Pancreas (tissue), 10 donors: ENCODE measurements around the gene TMEM114. TPM values are rescaled to one million over a fixed set of nuclear protein-coding genes. Genes with fewer than 3 reads are reported as not detected.

Source experiments
- ATAC-seq, 4 donors: fragments of 200-7000 bp; cut with Tn5 transposase; one replicate each; pipeline versions ENCODE4 v1.8.0 to v1.9.1; 2020; ENCODE audit warnings: mild to moderate bottlenecking in 4 of 4, moderate library complexity in 4 of 4
- DNase-seq, 6 donors: peaks; one replicate each; pipeline ENCODE4 v3.0.0-alpha.2; 2020
- FAIRE-seq: peaks from 2 replicates; lab custom pipeline; 2012; peaks lifted over from hg19 to GRCh38; lab: Jason Lieb, UNC
- H3K27ac ChIP-seq, 4 donors: fragments of 200-600 bp; sonication (generic); 1 replicate in 3 of 4; 2 replicates in 1 of 4; pipeline versions ENCODE4 v1.5.0 to v1.8.0; 2020
- H3K27me3 ChIP-seq, 4 donors: fragments of 200-600 bp; one replicate each; pipeline ENCODE4 v1.8.0; 2021
- H3K36me3 ChIP-seq, 3 donors: fragments of 200-600 bp; sonication (generic) in 1 of 3; one replicate each; pipeline versions ENCODE4 v1.5.0 to v1.8.0; 2020 to 2021
- H3K4me1 ChIP-seq, 3 donors: fragments of 200-600 bp; one replicate each; pipeline ENCODE4 v1.8.0; 2021
- H3K4me3 ChIP-seq, 4 donors: fragments of 200-600 bp; sonication (generic) in 2 of 4; one replicate each; pipeline versions ENCODE4 v1.5.0 to v1.8.0; 2020 to 2021
- H3K9me3 ChIP-seq, 4 donors: fragments of 200-600 bp; one replicate each; pipeline ENCODE4 v1.8.0; 2021
- CTCF ChIP-seq, 4 donors: fragments of 200-600 bp; sonication (generic) in 3 of 4; IDR thresholded peaks; one replicate each; pipeline versions ENCODE4 v1.5.0 to v1.8.0; 2021; ENCODE audit warnings: antibody characterized with exemption in 4 of 4
- WGBS, 2 donors: extraction: QIAGEN DNeasy Blood & Tissue Kit; methylation state at CpG; one replicate each; pipeline ENCODE4 v1.1.7; 2013; 5-methylcytosine and 5-hydroxymethylcytosine counted together
- intact Hi-C, 3 donors: fragments of 100-400 bp; cut with DNase I; formaldehyde crosslinking; loops; one replicate each; pipeline versions ENCODE4 v1.11.1 to v1.14.2; 2022
- polyA plus RNA-seq, 2 donors: library from polyadenylated mRNA; stranded (reverse); fragments of 200-250 nt; gene quantifications; one replicate each; pipeline ENCODE4 v1.2.3, GENCODE V29; 2013
- total RNA-seq, 6 donors: library from RNA; stranded (reverse); fragmentation: NEBNext Ultra II Directional in 4 of 6; extraction: Animal tissue kit (Norgen Biotek cat#: 25700) in 4 of 6; gene quantifications; one replicate each; pipeline versions ENCODE4 v1.2.1 to v1.2.4, GENCODE V29; 2021 to 2023
- donor health status: healthy with polysubstance abuse.
- donor health status: DM: no; HTN: no; CAD: no; lungs with moderate emphysema.
- donor health status: DM: no; HTN: no; CAD: no.
- donor health status: control.
- donor health status: control.
- donor health status: Bipolar disorder and iron deficiency.
- donor health status: DM: yes; HTN: yes; CAD: no.
- donor health status: DM: no; HTN: no; CAD: no.
- donor health status: DM: no; HTN: no; CAD: no.
- donor health status: DM: yes; HTN: yes; CAD: no.

Gene TMEM114
- total and polyA plus RNA-seq, 8 donors, result not detected

GRCh38 chr16:8555400-8555799 is 34.9 kb downstream of the TMEM114 start:
- no peak overlapping the region for H3K27ac ChIP-seq
- TF ChIP-seq CTCF (IDR thresholded peaks at IDR 0.05), result no peak
- DNase-seq, result no peak
- FAIRE-seq, result no peak
- H3K27me3 ChIP-seq, result no peaks in the 10 kb centered on the region
- no peaks in the 10 kb centered on the region for H3K4me1 ChIP-seq
- no peaks in the 10 kb centered on the region for H3K36me3 ChIP-seq
- ATAC-seq, result no peak
- H3K9me3 ChIP-seq, result no peaks in the 10 kb centered on the region
- no peak overlapping the region for H3K4me3 ChIP-seq
- 86 to 89% methylated on average over 9 of the region's 9 CpGs for WGBS, 2 donors
- intact Hi-C loops, result no loop called here

GRCh38 chr16:8554881-8555280 is 35.4 kb downstream of the TMEM114 start:
- no peaks in the 10 kb centered on the region for H3K36me3 ChIP-seq
- DNase-seq (no peak), FAIRE-seq (no peak), ATAC-seq (no peak)
- intact Hi-C loops, result no loop called here
- H3K27me3 ChIP-seq, result no peaks in the 10 kb centered on the region
- WGBS, 2 donors, result 74 to 83% methylated on average over 2 of the region's 2 CpGs
- no peak for TF ChIP-seq CTCF (IDR thresholded peaks at IDR 0.05)
- H3K4me1 ChIP-seq, result no peaks in the 10 kb centered on the region
- H3K9me3 ChIP-seq, result no peaks in the 10 kb centered on the region
- no peak overlapping the region for H3K4me3 ChIP-seq
- H3K27ac ChIP-seq, result no peak overlapping the region

- no peak for FAIRE-seq
- intact Hi-C loops, result no loop called here
Measured at GRCh38 chr16:8554022-8554421, 36.3 kb downstream of the TMEM114 start.

GRCh38 chr16:8552487-8553221 is 37.7 kb downstream of the TMEM114 start:
- FAIRE-seq, result no peak
- Histone ChIP-seq H3K27me3 (no peaks in the 10 kb centered on the region), H3K4me3 (no peak overlapping the region), H3K4me1 (peaks cover 3 to 10% (median 8%) of the 10 kb centered on the region in 3 donors), H3K27ac (no peak overlapping the region), H3K9me3 (no peaks in the 10 kb centered on the region), H3K36me3 (no peaks in the 10 kb centered on the region)
- 60 to 61% methylated on average over 11 of the region's 11 CpGs for WGBS, 2 donors
- intact Hi-C loops, result no loop called here
- no peak for DNase-seq
- TF ChIP-seq CTCF (IDR thresholded peaks at IDR 0.05), result no peak
- no peak for ATAC-seq

More at GRCh38 chr16:8554022-8554421, 36.3 kb downstream of the TMEM114 start:
- no peak overlapping the region for H3K27ac ChIP-seq
- no peak for DNase-seq
- 88% methylated on average over 4 of the region's 4 CpGs for WGBS, 2 donors
- no peaks in the 10 kb centered on the region for H3K36me3 ChIP-seq
- no peak for TF ChIP-seq CTCF (IDR thresholded peaks at IDR 0.05)
- no peaks in the 10 kb centered on the region for H3K9me3 ChIP-seq
- H3K4me1 ChIP-seq, result no peaks in the 10 kb centered on the region
- ATAC-seq, result no peak
- H3K27me3 ChIP-seq, result no peaks in the 10 kb centered on the region
- no peak overlapping the region for H3K4me3 ChIP-seq
